Panc1 (cell line): ENCODE results near the gene TRERF1. TPM values are rescaled to one million over a fixed set of nuclear protein-coding genes. Genes with fewer than 3 reads are reported as not detected.

Experiments used
- ATAC-seq: fragments of 200-7000 bp; cut with Tn5 transposase; 2 replicates; pipeline ENCODE4 v1.9.1; 2020; ENCODE audit warnings: mild to moderate bottlenecking, moderate library complexity
- BruUV-seq: library from RNA; stranded (reverse); fragments of 400-500 nt; replicated peaks from 2 replicates; lab custom pipeline; 2021; lab: Mats Ljungman, UMichigan
- CTCF ChIA-PET: fragments of 300-600 bp; sonication (Branson Sonifier 250); formaldehyde crosslinking; loops from one replicate; lab custom pipeline; 2022; ENCODE audit warnings: antibody characterized with exemption; lab: Charles Lee
- POLR2A ChIA-PET: fragments of 300-600 bp; sonication (Branson Sonifier 250); formaldehyde crosslinking; loops from one replicate; lab custom pipeline; 2022; ENCODE audit warnings: antibody characterized with exemption; lab: Charles Lee
- DNase-seq: peaks from one replicate; pipeline ENCODE4 v3.0.0-alpha.2; 2010; ENCODE audit warnings: low read depth, low spot score
- H3K27ac ChIP-seq: 2 replicates; pipeline ENCODE4 v1.5.1; 2011; ENCODE audit warnings: mild to moderate bottlenecking, low read length, inconsistent platforms
- H3K27me3 ChIP-seq: fragments of 200-500 bp; sonication (Bioruptor generic); 2 replicates; pipeline ENCODE4 v1.6.0; 2014; ENCODE audit warnings: low read length, inconsistent platforms; ENCODE audit not compliant: control insufficient read depth, insufficient read depth
- H3K36me3 ChIP-seq: fragments of 200-500 bp; sonication (Bioruptor generic); 2 replicates; pipeline ENCODE4 v1.5.1; 2014; ENCODE audit warnings: inconsistent platforms, mild to moderate bottlenecking, low read length, moderate library complexity; ENCODE audit not compliant: control insufficient read depth, insufficient read depth
- H3K4me1 ChIP-seq: 2 replicates; pipeline ENCODE4 v1.5.1; 2011; ENCODE audit warnings: inconsistent platforms, mild to moderate bottlenecking, low read length, moderate library complexity; ENCODE audit not compliant: control insufficient read depth, insufficient read depth
- H3K4me3 ChIP-seq, 2 experiments: 2 replicates each; pipeline ENCODE4 v1.5.1; 2011 to 2012; ENCODE audit warnings: low read depth in 2 of 2, low read length in 2 of 2, mild to moderate bottlenecking in 2 of 2, inconsistent platforms in 1 of 2, moderate library complexity in 1 of 2
- H3K9me3 ChIP-seq: fragments of 200-500 bp; sonication (Bioruptor generic); 2 replicates; pipeline ENCODE4 v1.5.1; 2014; ENCODE audit warnings: low read depth, mild to moderate bottlenecking, inconsistent platforms, low read length, moderate library complexity; ENCODE audit not compliant: control insufficient read depth, insufficient read depth
- CTCF ChIP-seq: fragments of 450-650 bp; IDR thresholded peaks from 2 replicates; pipeline ENCODE4 v1.5.1; 2017; ENCODE audit warnings: mild to moderate bottlenecking
- POLR2AphosphoS5 ChIP-seq: IDR thresholded peaks from 2 replicates; pipeline ENCODE4 v1.6.1; 2012; ENCODE audit warnings: mild to moderate bottlenecking, low read depth, low read length, moderate library complexity
- REST ChIP-seq, 2 experiments: IDR thresholded peaks; 2 replicates each; pipeline ENCODE4 v1.6.1; 2011 to 2012; ENCODE audit warnings: low read depth in 2 of 2, control low read depth in 1 of 2, low read length in 1 of 2, mild to moderate bottlenecking in 1 of 2, moderate library complexity in 1 of 2; ENCODE audit not compliant: insufficient read depth in 1 of 2
- SIN3A ChIP-seq: IDR thresholded peaks from 2 replicates; pipeline ENCODE4 v1.6.1; 2012; ENCODE audit warnings: low read depth, mild to moderate bottlenecking, low read length, moderate library complexity, borderline replicate concordance; ENCODE audit not compliant: insufficient read depth
- TCF7L2 ChIP-seq: IDR thresholded peaks from 2 replicates; pipeline ENCODE4 v1.6.1; 2011; ENCODE audit warnings: mild to moderate bottlenecking, low read depth, low read length, inconsistent platforms
- in situ Hi-C: cut with HindIII; loops from 2 replicates; pipeline ENCODE4 v1.10.0; 2016; ENCODE audit warnings: low sequenced_read_pairs, low pct_unique_long_range_greater_than_20kb
- intact Hi-C: fragments of 100-400 bp; cut with micrococcal nuclease; formaldehyde crosslinking; loops from one replicate; pipeline ENCODE4 v1.10.0; 2022; ENCODE audit not compliant: unreplicated experiment
- total RNA-seq: library from RNA; stranded (reverse); gene quantifications from one replicate; pipeline ENCODE4 v1.2.1, GENCODE V29; 2021; ENCODE audit not compliant: unreplicated experiment

The TRERF1 gene
- total RNA-seq, 1 experiment from 2014 or later, result 30.6 TPM

GRCh38 chr6:42176981-42177380 is 274.7 kb downstream of the TRERF1 start:
- Histone ChIP-seq H3K4me3 (no peak overlapping the region), H3K27me3 (no peaks in the 10 kb centered on the region), H3K9me3 (no peaks in the 10 kb centered on the region), H3K36me3 (no peaks in the 10 kb centered on the region), H3K27ac (no peak overlapping the region), H3K4me1 (no peaks in the 10 kb centered on the region)
- ATAC-seq (no peak), DNase-seq (no peak)
- in situ Hi-C loops (no loop called here), intact Hi-C loops (no loop called here)
- ChIA-PET POLR2A (interaction anchor here (0.7 kb wide), 1 partner anchor 29 kb away, joined by 3 read pairs; no protein-coding TSS in a partner anchor), CTCF (no interaction called here)
- no peak for TF ChIP-seq TCF7L2
- no peak for TF ChIP-seq SIN3A
- no peak for TF ChIP-seq POLR2AphosphoS5
- no peak for TF ChIP-seq REST (IDR thresholded peaks at IDR 0.05; ENCODE audit: insufficient read depth in 1 of 2, low read depth in 2 of 2, low read length in 1 of 2)
- no peak for TF ChIP-seq CTCF
- no TSS peak for BruUV-seq

GRCh38 chr6:42175860-42176259 is 275.9 kb downstream of the TRERF1 start:
- BruUV-seq, result no TSS peak
- no peak overlapping the region for H3K4me3 ChIP-seq
- intact Hi-C loops, result no loop called here
- POLR2A ChIA-PET, result no interaction called here
- H3K27ac ChIP-seq, result no peak overlapping the region
- DNase-seq (no peak), ATAC-seq (no peak)
- CTCF ChIA-PET, result interaction anchor here (0.6 to 0.7 kb wide), 2 partner anchors 81 to 84 kb away, joined by 7 to 9 read pairs; no protein-coding TSS in a partner anchor
- no peaks in the 10 kb centered on the region for H3K27me3 ChIP-seq
- H3K9me3 ChIP-seq, result no peaks in the 10 kb centered on the region
- no peak; the same call in 1 of the 2 replicates for TF ChIP-seq CTCF
- no peak for TF ChIP-seq POLR2AphosphoS5
- no peak for TF ChIP-seq SIN3A
- no peak for TF ChIP-seq TCF7L2
- no peak for TF ChIP-seq REST (IDR thresholded peaks at IDR 0.05; ENCODE audit: insufficient read depth in 1 of 2, low read depth in 2 of 2, low read length in 1 of 2)
- no peaks in the 10 kb centered on the region for H3K4me1 ChIP-seq
- in situ Hi-C loops, result no loop called here
- no peaks in the 10 kb centered on the region for H3K36me3 ChIP-seq

Other genes with a start within 250 kb of the TRERF1 start
- gene MRPS10, start 234.1 kb downstream of the TRERF1 start, total RNA-seq, result 67.6 TPM
- gene UBR2, start 112.1 kb upstream of the TRERF1 start, total RNA-seq, result 19.1 TPM